Spinal cord (tissue), 10 donors: ENCODE results near the gene CENPP. TPM values are rescaled to one million over a fixed set of nuclear protein-coding genes. Genes with fewer than 3 reads are reported as not detected.

ENCODE experiments used
- DNase-seq, 6 donors: peaks; one replicate each; pipeline versions ENCODE4 v3.0.0 to v3.0.0-alpha.2; 2013 to 2015; ENCODE audit warnings: low spot score in 6 of 6, low read depth in 4 of 6
- H3K27ac ChIP-seq: one replicate; pipeline ENCODE4 v1.5.1; 2013; ENCODE audit warnings: low read depth, low read length, control low read depth
- H3K27me3 ChIP-seq: one replicate; pipeline ENCODE4 v1.6.1; 2013; ENCODE audit warnings: low read length; ENCODE audit not compliant: control insufficient read depth, insufficient read depth
- H3K36me3 ChIP-seq: one replicate; pipeline ENCODE4 v1.6.1; 2013; ENCODE audit warnings: low read length; ENCODE audit not compliant: control insufficient read depth, insufficient read depth
- H3K4me1 ChIP-seq: one replicate; pipeline ENCODE4 v1.6.1; 2013; ENCODE audit warnings: low read length; ENCODE audit not compliant: control insufficient read depth, insufficient read depth
- H3K4me3 ChIP-seq: one replicate; pipeline ENCODE4 v1.5.1; 2013; ENCODE audit warnings: low read depth, low read length, control low read depth
- H3K9me3 ChIP-seq: one replicate; pipeline ENCODE4 v1.6.1; 2013; ENCODE audit warnings: low read length; ENCODE audit not compliant: control insufficient read depth, insufficient read depth
- WGBS: methylation state at CpG from one replicate; pipeline ENCODE4 v1.1.5; 2013; ENCODE audit warnings: missing lambda C conversion rate; ENCODE audit not compliant: insufficient coverage; 5-methylcytosine and 5-hydroxymethylcytosine counted together
- polyA plus RNA-seq, 2 donors: library from polyadenylated mRNA; unstranded; fragments of 120-200 nt; gene quantifications; one replicate each; pipeline ENCODE4 v1.2.1, GENCODE V29; 2013; ENCODE audit not compliant: insufficient read length in 2 of 2
- total RNA-seq, 2 donors: library from RNA; depleted of rRNA in 1 of 2; stranded (reverse); fragments of 120-200 nt in 1 of 2; fragments of >200 nt in 1 of 2; gene quantifications; one replicate each; pipeline versions ENCODE4 v1.2.3 to v1.2.4, GENCODE V29; 2013 to 2014
- donor health status: healthy.

The CENPP gene
- total and polyA plus RNA-seq, 4 donors: 5.4 to 15.5 (median 10.2) TPM

DNA sequence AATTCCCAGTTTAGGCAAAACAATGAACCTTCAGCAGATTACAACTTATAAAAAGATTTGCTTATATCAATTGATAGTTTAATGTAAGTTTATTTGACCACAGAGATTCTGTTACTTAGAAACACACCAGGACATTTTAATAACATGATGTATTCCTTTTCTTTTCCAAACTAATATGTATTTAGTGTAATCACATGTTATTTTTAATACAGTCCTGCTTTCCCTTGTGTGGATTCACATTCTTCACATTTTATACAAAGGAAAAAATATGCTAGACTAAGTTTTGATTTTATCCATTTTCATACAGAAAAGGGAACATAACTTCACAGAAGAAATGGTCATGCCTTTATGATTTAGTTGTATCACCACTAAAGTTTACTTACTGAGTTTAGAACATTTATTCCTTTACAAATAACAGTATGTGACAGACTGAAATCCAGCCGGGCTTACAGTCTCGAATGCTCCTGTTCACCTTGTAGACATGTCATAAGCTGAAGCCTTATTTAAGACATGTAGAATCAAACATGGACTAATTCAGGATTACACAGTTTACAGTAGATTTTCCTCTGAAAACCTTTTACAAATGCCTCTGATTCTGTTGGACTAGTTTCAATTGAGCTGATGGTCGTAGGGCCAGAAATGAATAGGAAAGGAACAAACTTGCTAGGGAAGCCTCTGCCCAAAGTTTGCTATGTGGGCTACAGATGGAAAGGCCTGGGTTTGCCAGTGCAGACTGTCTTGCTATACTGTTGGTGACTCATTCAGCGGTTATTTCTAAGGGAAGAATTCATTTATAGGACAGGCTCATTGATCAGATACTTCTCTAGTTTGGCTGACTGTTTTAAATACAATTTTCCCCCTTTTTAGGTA lies 163.2 kb downstream of the CENPP start:
- no peaks in the 10 kb centered on the region for H3K9me3 ChIP-seq
- WGBS: 57% methylated on average over 1 of the region's 4 CpGs
- H3K4me3 ChIP-seq: no peak overlapping the region
- DNase-seq: peak in 1 of 6 donors; percentile 24
- H3K36me3 ChIP-seq: no peaks in the 10 kb centered on the region
- H3K27me3 ChIP-seq: no peaks in the 10 kb centered on the region
- H3K27ac ChIP-seq: peak overlapping the region; percentile 61
- H3K4me1 ChIP-seq: no peaks in the 10 kb centered on the region

- Histone ChIP-seq H3K4me3 (no peak overlapping the region), H3K4me1 (no peaks in the 10 kb centered on the region), H3K36me3 (no peaks in the 10 kb centered on the region), H3K9me3 (no peaks in the 10 kb centered on the region), H3K27ac (no peak overlapping the region), H3K27me3 (no peaks in the 10 kb centered on the region)
- WGBS: 62% methylated on average over 2 of the region's 3 CpGs
- no peak for DNase-seq
Observed at GRCh38 chr9:92492781-92493401, 167.1 kb downstream of the CENPP start.

DNA sequence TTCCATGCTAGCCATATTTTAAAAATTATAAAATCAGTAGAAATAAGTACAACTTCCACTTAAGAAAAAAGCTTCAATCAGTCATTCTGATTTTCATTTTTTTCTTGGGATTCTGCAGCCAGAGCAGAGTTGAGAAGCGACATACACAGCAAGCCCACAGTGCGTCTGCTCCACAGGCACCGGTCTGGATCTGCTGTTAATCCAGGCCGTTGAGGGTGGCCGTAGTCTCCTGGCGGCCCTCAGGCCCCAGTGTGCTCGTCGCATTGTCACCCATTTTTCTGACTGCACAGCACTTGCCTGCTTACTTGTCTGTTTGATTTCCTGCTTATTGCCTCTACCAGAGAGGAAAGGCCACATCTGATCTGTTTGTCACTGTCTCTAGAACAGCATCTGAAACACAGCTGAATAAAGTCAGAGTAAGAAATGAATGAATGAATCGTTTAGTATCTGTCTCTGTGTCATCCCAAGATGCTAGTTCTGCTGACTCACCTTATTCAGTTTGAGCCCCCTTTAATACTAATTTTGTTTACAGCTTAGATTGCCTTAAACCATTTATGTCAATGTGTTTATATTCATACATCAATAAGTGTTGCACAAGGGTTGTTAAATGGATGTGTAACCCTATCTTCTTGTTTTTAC lies 168.1 kb downstream of the CENPP start:
- Histone ChIP-seq H3K27me3 (no peaks in the 10 kb centered on the region), H3K4me3 (no peak overlapping the region), H3K4me1 (no peaks in the 10 kb centered on the region), H3K36me3 (no peaks in the 10 kb centered on the region), H3K9me3 (no peaks in the 10 kb centered on the region), H3K27ac (no peak overlapping the region)
- 78% methylated on average over 8 of the region's 9 CpGs for WGBS
- no peak for DNase-seq

GRCh38 chr9:92494856-92495255 lies 169.1 kb downstream of the CENPP start:
- Histone ChIP-seq H3K4me3 (no peak overlapping the region), H3K27ac (no peak overlapping the region), H3K27me3 (no peaks in the 10 kb centered on the region), H3K36me3 (no peaks in the 10 kb centered on the region), H3K4me1 (no peaks in the 10 kb centered on the region), H3K9me3 (no peaks in the 10 kb centered on the region)
- no CpG with 5 or more reads among the region's 2 CpGs for WGBS
- DNase-seq: no peak

DNA sequence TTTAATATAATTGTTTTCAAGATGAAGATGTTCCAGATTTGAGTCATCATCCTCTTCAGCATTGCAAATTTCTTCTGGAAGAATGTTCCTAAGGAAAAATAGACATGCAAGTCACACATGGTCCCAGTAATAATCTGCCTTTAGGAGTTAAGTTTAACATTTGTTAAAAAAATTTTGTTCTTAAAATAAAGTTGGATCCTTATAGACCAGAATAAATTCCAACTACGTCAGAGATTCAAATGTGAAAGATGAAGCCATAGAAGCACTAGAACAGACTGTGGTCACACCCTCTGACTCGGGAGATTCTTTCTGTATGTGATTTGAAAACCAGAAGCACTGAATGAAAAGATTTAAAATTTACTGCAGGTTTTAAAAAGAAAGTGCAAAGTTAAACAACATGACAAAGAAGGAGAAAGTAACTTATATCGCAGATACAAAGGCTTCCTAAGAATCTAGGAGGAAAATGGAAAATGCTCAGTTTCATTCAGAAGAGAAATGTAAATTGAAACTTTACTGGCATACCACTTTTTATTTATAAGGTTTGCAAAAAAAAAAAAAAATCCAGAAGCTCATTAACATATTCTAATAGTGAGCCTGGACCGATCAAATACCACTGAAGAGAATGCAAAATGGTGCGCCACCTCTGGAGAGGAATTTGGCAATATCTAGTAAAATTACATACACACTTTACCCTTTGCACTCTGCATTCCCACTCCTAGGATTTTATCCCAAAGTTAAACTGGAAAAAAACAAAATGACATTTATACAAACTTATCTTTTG lies 170.8 kb downstream of the CENPP start:
- Histone ChIP-seq H3K9me3 (no peaks in the 10 kb centered on the region), H3K36me3 (no peaks in the 10 kb centered on the region), H3K27me3 (no peaks in the 10 kb centered on the region), H3K27ac (no peak overlapping the region), H3K4me3 (no peak overlapping the region), H3K4me1 (no peaks in the 10 kb centered on the region)
- no peak for DNase-seq
- 83% methylated on average over 1 of the region's 5 CpGs for WGBS

- no peaks in the 10 kb centered on the region for H3K4me1 ChIP-seq
- H3K4me3 ChIP-seq: no peak overlapping the region
- H3K27ac ChIP-seq: no peak overlapping the region
- H3K36me3 ChIP-seq: no peaks in the 10 kb centered on the region
- no peaks in the 10 kb centered on the region for H3K9me3 ChIP-seq
- WGBS: no CpG with 5 or more reads among the region's 2 CpGs
- H3K27me3 ChIP-seq: no peaks in the 10 kb centered on the region
- DNase-seq: no peak
Observed at GRCh38 chr9:92499701-92500100, 173.9 kb downstream of the CENPP start.

GRCh38 chr9:92500725-92501124 lies 175.0 kb downstream of the CENPP start:
- Histone ChIP-seq H3K4me3 (no peak overlapping the region), H3K27me3 (no peaks in the 10 kb centered on the region), H3K27ac (no peak overlapping the region), H3K9me3 (no peaks in the 10 kb centered on the region), H3K36me3 (no peaks in the 10 kb centered on the region), H3K4me1 (no peaks in the 10 kb centered on the region)
- 96% methylated on average over 4 of the region's 5 CpGs for WGBS
- no peak for DNase-seq

GRCh38 chr9:92501671-92502393 lies 176.1 kb downstream of the CENPP start:
- H3K27ac ChIP-seq: no peak overlapping the region
- WGBS: 100% methylated on average over 1 of the region's 5 CpGs
- H3K27me3 ChIP-seq: no peaks in the 10 kb centered on the region
- no peaks in the 10 kb centered on the region for H3K4me1 ChIP-seq
- H3K36me3 ChIP-seq: no peaks in the 10 kb centered on the region
- H3K4me3 ChIP-seq: no peak overlapping the region
- DNase-seq: no peak
- H3K9me3 ChIP-seq: no peaks in the 10 kb centered on the region

GRCh38 chr9:92503156-92503555 lies 177.4 kb downstream of the CENPP start:
- no peak for DNase-seq
- WGBS: no CpG with 5 or more reads among the region's 2 CpGs

More at GRCh38 chr9:92503156-92503555, 177.4 kb downstream of the CENPP start:
- no peaks in the 10 kb centered on the region for H3K9me3 ChIP-seq
- no peak overlapping the region for H3K27ac ChIP-seq
- no peaks in the 10 kb centered on the region for H3K27me3 ChIP-seq
- no peaks in the 10 kb centered on the region for H3K36me3 ChIP-seq
- peaks cover 4% of the 10 kb centered on the region for H3K4me1 ChIP-seq
- no peak overlapping the region for H3K4me3 ChIP-seq
